PFSK-1 (cell line): ENCODE measurements around the gene CACNG7.

Experiments
- POLR2AphosphoS5 ChIP-seq: IDR thresholded peaks from 2 replicates; pipeline ENCODE4 v1.6.1; 2012; ENCODE audit warnings: low read depth, mild to moderate bottlenecking, control low read depth, low read length, moderate library complexity
- REST ChIP-seq, 2 experiments: IDR thresholded peaks; 2 replicates each; pipeline versions ENCODE4 v1.6.1 to v1.8.0; 2011 to 2012; ENCODE audit warnings: low read depth in 2 of 2, low read length in 2 of 2, control low read depth in 1 of 2, inconsistent platforms in 1 of 2, mild to moderate bottlenecking in 1 of 2, moderate library complexity in 1 of 2; ENCODE audit not compliant: insufficient read depth in 1 of 2
- SIN3A ChIP-seq: IDR thresholded peaks from 2 replicates; pipeline ENCODE4 v1.6.1; 2012; ENCODE audit warnings: mild to moderate bottlenecking, low read length, moderate library complexity, borderline replicate concordance; ENCODE audit not compliant: insufficient read depth
- TAF1 ChIP-seq: IDR thresholded peaks from 2 replicates; pipeline ENCODE4 v1.6.1; 2012; ENCODE audit warnings: low read length, control low read depth, borderline replicate concordance; ENCODE audit not compliant: insufficient read depth

- no peak for TF ChIP-seq REST (IDR thresholded peaks at IDR 0.05; ENCODE audit: insufficient read depth in 1 of 2, low read depth in 2 of 2, low read length in 2 of 2)
- no peak for TF ChIP-seq POLR2AphosphoS5
- no peak for TF ChIP-seq TAF1
- no peak for TF ChIP-seq SIN3A
Observed at GRCh38 chr19:53878776-53879139, 30.3 kb upstream of the CACNG7 start.
